Measurements from ENCODE around the gene SAYSD1.

Gene SAYSD1

DNA sequence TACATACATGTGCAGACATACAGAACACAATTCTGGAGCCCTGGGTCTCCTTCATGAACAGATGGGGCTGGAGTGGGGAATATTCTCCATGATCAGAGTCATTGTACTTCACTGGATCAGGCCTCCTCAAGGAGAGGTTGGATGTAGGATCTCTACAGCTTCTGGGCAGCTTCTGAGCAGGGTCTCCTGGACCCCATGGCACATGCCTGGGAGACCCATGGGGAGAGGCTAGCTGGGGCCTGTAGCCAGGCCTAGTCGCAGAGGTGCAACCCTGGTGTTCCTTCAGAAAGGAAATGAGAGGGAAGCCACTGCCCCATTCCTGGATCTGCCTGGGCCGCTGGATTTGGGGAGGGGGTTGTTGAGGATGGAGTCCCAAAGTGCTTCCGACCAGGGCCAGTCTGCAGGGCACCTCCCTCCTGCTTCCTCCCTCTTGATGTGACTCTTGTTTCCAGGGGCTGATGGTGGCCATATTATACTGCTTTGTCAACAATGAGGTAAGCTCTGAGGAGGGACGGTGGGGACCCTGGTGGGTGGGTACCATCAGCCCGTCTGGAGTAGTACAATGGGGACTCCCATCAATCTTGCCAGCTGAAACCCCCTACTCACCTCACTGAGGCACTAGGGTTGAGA is 34.6 kb downstream of the SAYSD1 start:
- TF ChIP-seq, protein P1, sequence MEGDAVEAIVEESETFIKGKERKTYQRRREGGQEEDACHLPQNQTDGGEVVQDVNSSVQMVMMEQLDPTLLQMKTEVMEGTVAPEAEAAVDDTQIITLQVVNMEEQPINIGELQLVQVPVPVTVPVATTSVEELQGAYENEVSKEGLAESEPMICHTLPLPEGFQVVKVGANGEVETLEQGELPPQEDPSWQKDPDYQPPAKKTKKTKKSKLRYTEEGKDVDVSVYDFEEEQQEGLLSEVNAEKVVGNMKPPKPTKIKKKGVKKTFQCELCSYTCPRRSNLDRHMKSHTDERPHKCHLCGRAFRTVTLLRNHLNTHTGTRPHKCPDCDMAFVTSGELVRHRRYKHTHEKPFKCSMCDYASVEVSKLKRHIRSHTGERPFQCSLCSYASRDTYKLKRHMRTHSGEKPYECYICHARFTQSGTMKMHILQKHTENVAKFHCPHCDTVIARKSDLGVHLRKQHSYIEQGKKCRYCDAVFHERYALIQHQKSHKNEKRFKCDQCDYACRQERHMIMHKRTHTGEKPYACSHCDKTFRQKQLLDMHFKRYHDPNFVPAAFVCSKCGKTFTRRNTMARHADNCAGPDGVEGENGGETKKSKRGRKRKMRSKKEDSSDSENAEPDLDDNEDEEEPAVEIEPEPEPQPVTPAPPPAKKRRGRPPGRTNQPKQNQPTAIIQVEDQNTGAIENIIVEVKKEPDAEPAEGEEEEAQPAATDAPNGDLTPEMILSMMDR (IDR thresholded peaks at IDR 0.05; ENCODE audit: low read length): no peak
- TF ChIP-seq EZH2phosphoT487 (IDR thresholded peaks at IDR 0.05; ENCODE audit: low read length): no peak
- TF ChIP-seq EZH2 (optimal IDR thresholded peaks at IDR 0.05; ENCODE audit: low read depth, low read length): no peak
- H3K4me2 ChIP-seq (ENCODE audit: low read depth, low read length): no peak overlapping the region
- no peaks in the 10 kb centered on the region for H3K36me3 ChIP-seq (replicated peaks; ENCODE audit: insufficient read depth, low read length)
- no peak overlapping the region for H3K27ac ChIP-seq (ENCODE audit: low read length)
- H3K9ac ChIP-seq (ENCODE audit: low read length): no peak overlapping the region
- no peak overlapping the region for H2AFZ ChIP-seq (ENCODE audit: low read length)
- H3K4me1 ChIP-seq (ENCODE audit: low read length): no peaks in the 10 kb centered on the region
- H3K9me2 ChIP-seq (replicated peaks; ENCODE audit: insufficient read depth, low read length): no peaks in the 10 kb centered on the region
- H3K27me3 ChIP-seq (replicated peaks; ENCODE audit: insufficient read depth, low read length): no peaks in the 10 kb centered on the region
- no peaks in the 10 kb centered on the region for H4K20me1 ChIP-seq (ENCODE audit: insufficient read depth, low read length)
- H3K4me3 ChIP-seq (ENCODE audit: low read length): no peak overlapping the region
- no peak for DNase-seq
- no peaks in the 10 kb centered on the region for H3F3A ChIP-seq (ENCODE audit: insufficient read depth, low read length)
- H3K9me3 ChIP-seq (replicated peaks; ENCODE audit: insufficient read depth, low read length): no peaks in the 10 kb centered on the region
- H3K79me2 ChIP-seq (ENCODE audit: low read length): no peaks in the 10 kb centered on the region

DNA sequence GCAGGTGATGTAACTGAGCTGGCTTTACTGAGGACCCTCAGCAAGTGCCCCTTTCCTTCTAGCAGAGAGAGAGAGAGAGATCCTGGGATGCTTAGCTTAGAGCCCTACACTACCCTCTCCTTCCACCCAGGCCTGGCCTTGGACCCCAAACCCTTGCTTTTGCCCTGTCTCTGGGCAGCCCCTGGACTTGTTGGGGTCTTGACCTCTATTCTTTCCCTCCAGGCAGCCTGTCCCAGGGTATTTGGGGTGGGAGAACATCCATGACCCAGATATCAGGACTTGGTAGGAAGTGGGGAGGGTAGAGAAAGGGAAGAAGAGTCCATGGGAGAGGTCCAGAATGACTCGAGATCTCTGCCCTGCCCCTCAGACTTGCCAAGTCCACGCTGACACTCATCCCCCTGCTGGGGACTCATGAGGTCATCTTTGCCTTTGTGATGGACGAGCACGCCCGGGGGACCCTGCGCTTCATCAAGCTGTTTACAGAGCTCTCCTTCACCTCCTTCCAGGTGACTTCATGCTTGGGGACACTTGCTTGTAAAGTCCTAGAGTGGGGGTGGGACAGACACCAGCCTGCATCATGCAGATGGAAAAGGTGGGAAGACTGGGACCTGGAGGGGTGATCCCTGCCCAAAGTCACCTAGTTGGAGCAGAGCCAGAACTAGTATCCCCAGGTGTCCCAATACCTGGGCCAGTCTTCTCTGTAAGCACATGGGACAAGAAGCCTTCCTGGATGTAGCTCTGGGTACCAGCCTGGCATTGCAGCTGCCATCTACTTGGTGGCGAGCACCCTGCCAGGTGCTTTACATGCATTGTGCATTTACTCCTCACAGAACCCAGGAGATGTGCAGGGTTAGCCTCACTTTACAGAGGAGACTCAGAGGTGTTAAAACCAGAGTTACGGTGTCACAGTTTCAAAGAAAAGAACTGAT is 35.5 kb downstream of the SAYSD1 start:
- Histone ChIP-seq H4K20me1 (ENCODE audit: insufficient read depth, low read length) (no peaks in the 10 kb centered on the region), H3F3A (ENCODE audit: insufficient read depth, low read length) (no peaks in the 10 kb centered on the region), H3K36me3 (replicated peaks; ENCODE audit: insufficient read depth, low read length) (no peaks in the 10 kb centered on the region), H3K4me3 (ENCODE audit: low read length) (no peak overlapping the region), H3K4me2 (ENCODE audit: low read depth, low read length) (no peak overlapping the region), H3K4me1 (ENCODE audit: low read length) (no peaks in the 10 kb centered on the region), H3K79me2 (ENCODE audit: low read length) (no peaks in the 10 kb centered on the region), H3K9me2 (replicated peaks; ENCODE audit: insufficient read depth, low read length) (no peaks in the 10 kb centered on the region), H3K27ac (ENCODE audit: low read length) (no peak overlapping the region), H2AFZ (ENCODE audit: low read length) (no peak overlapping the region), H3K27me3 (replicated peaks; ENCODE audit: insufficient read depth, low read length) (no peaks in the 10 kb centered on the region), H3K9me3 (replicated peaks; ENCODE audit: insufficient read depth, low read length) (no peaks in the 10 kb centered on the region), H3K9ac (ENCODE audit: low read length) (no peak overlapping the region)
- TF ChIP-seq EZH2 (optimal IDR thresholded peaks at IDR 0.05; ENCODE audit: low read depth, low read length) (no peak), EZH2phosphoT487 (IDR thresholded peaks at IDR 0.05; ENCODE audit: low read length) (no peak)
- TF ChIP-seq, protein P1 (IDR thresholded peaks at IDR 0.05; ENCODE audit: low read length): no peak
- no peak for DNase-seq

DNA sequence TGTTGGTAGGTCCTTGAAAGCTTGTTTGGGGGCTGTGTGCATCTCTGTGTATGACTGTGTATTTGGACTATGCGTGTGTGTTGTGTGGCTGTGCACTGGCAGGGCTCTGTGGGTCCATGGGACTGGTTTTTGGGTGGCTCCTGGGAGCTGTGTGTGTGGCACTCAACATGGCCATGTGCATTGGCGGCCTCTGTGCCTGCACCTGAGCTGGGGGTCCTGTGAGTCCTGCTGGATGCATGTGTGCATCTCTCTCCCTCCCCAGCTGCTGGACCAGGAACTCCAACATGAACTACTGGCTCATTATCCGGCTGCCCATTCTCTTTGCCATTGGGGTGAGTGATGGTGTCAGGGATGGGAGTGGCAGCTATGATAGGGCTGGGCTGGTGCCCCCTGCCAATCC is 36.3 kb downstream of the SAYSD1 start:
- no peak overlapping the region for H2AFZ ChIP-seq (ENCODE audit: low read length)
- no peaks in the 10 kb centered on the region for H3K36me3 ChIP-seq (replicated peaks; ENCODE audit: insufficient read depth, low read length)
- H3K9me2 ChIP-seq (replicated peaks; ENCODE audit: insufficient read depth, low read length): no peaks in the 10 kb centered on the region
- H3K79me2 ChIP-seq (ENCODE audit: low read length): no peaks in the 10 kb centered on the region
- H3K27ac ChIP-seq (ENCODE audit: low read length): no peak overlapping the region
- H3K4me2 ChIP-seq (ENCODE audit: low read depth, low read length): no peak overlapping the region
- H3K4me1 ChIP-seq (ENCODE audit: low read length): no peaks in the 10 kb centered on the region
- no peaks in the 10 kb centered on the region for H3K9me3 ChIP-seq (replicated peaks; ENCODE audit: insufficient read depth, low read length)
- H3F3A ChIP-seq (ENCODE audit: insufficient read depth, low read length): no peaks in the 10 kb centered on the region
- DNase-seq: no peak
- no peaks in the 10 kb centered on the region for H4K20me1 ChIP-seq (ENCODE audit: insufficient read depth, low read length)
- no peak overlapping the region for H3K4me3 ChIP-seq (ENCODE audit: low read length)
- H3K27me3 ChIP-seq (replicated peaks; ENCODE audit: insufficient read depth, low read length): no peaks in the 10 kb centered on the region
- H3K9ac ChIP-seq (ENCODE audit: low read length): no peak overlapping the region
- TF ChIP-seq EZH2 (optimal IDR thresholded peaks at IDR 0.05; ENCODE audit: low read depth, low read length) (no peak), EZH2phosphoT487 (IDR thresholded peaks at IDR 0.05; ENCODE audit: low read length) (no peak)
- TF ChIP-seq, protein P1 (IDR thresholded peaks at IDR 0.05; ENCODE audit: low read length): no peak
